ENCODE results near the gene GPC3.
"Not testable (repeated sequence)": the region's sequence is repeated elsewhere in the genome, so short reads cannot be mapped to it uniquely, and the experiment has no call there.

GPC3 gene

GRCh38 chrX:133783274-133783673 is 202.1 kb downstream of the GPC3 start:
- no peak for TF ChIP-seq YY1 (IDR thresholded peaks at IDR 0.05; ENCODE audit: insufficient read depth, insufficient read length)
- no peak for TF ChIP-seq ZNF274 (IDR thresholded peaks at IDR 0.05; ENCODE audit: low read depth, low read length)
- TF ChIP-seq SUZ12 (IDR thresholded peaks at IDR 0.05; ENCODE audit: extremely low read depth, insufficient read depth, insufficient read length) = no peak
- no peak overlapping the region for H3K4me3 ChIP-seq (ENCODE audit: insufficient read length, low read depth)
- H3K36me3 ChIP-seq (ENCODE audit: insufficient read depth, insufficient read length, low read length) = no peaks in the 10 kb centered on the region
- no peaks in the 10 kb centered on the region for H3K4me1 ChIP-seq (ENCODE audit: insufficient read depth, insufficient read length)
- H3K9me3 ChIP-seq (ENCODE audit: insufficient read depth, low read length) = no peaks in the 10 kb centered on the region
- no peak for DNase-seq (ENCODE audit: low read depth, low spot score)
- H3K9ac ChIP-seq (ENCODE audit: insufficient read length, low read depth) = no peak overlapping the region
- H3K27me3 ChIP-seq (ENCODE audit: insufficient read depth, insufficient read length) = no peaks in the 10 kb centered on the region

DNA sequence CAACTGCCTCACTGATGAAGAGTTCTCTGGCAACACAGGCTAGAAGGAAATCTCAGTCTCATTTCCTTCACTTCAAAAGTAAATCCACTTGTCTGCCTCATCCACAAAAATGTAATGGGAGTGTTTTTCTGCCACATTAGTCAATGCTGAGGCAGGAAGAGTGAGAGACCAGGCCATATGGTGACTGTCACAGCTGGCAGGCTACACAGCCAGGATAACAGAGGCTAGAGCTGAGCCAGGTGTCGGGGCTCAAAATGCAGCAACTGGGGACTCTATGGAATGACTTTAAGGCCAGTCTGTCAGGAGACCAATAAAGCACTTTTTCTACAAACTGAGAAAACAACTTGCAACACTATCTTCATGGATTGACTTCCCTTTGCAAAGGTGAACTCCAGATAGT is 204.2 kb downstream of the GPC3 start:
- H3K9me3 ChIP-seq (ENCODE audit: insufficient read depth, low read length) = no peaks in the 10 kb centered on the region
- H3K9ac ChIP-seq (ENCODE audit: insufficient read length, low read depth) = no peak overlapping the region
- no peak overlapping the region for H3K4me3 ChIP-seq (ENCODE audit: insufficient read length, low read depth)
- H3K27me3 ChIP-seq (ENCODE audit: insufficient read depth, insufficient read length) = no peaks in the 10 kb centered on the region
- no peaks in the 10 kb centered on the region for H3K36me3 ChIP-seq (ENCODE audit: insufficient read depth, insufficient read length, low read length)
- TF ChIP-seq YY1 (IDR thresholded peaks at IDR 0.05; ENCODE audit: insufficient read depth, insufficient read length) = no peak
- TF ChIP-seq SUZ12 (IDR thresholded peaks at IDR 0.05; ENCODE audit: extremely low read depth, insufficient read depth, insufficient read length) = no peak
- TF ChIP-seq ZNF274 (IDR thresholded peaks at IDR 0.05; ENCODE audit: low read depth, low read length) = no peak
- no peak for DNase-seq (ENCODE audit: low read depth, low spot score)
- no peaks in the 10 kb centered on the region for H3K4me1 ChIP-seq (ENCODE audit: insufficient read depth, insufficient read length)

GRCh38 chrX:133776072-133776471 is 209.3 kb downstream of the GPC3 start:
- H3K9me3 ChIP-seq (ENCODE audit: insufficient read depth, low read length) = no peaks in the 10 kb centered on the region
- TF ChIP-seq ZNF274 (IDR thresholded peaks at IDR 0.05; ENCODE audit: low read depth, low read length) (no peak), SUZ12 (IDR thresholded peaks at IDR 0.05; ENCODE audit: extremely low read depth, insufficient read depth, insufficient read length) (no peak), YY1 (IDR thresholded peaks at IDR 0.05; ENCODE audit: insufficient read depth, insufficient read length) (no peak)
- no peak overlapping the region for H3K9ac ChIP-seq (ENCODE audit: insufficient read length, low read depth)
- H3K27me3 ChIP-seq (ENCODE audit: insufficient read depth, insufficient read length) = no peaks in the 10 kb centered on the region
- no peak for DNase-seq (ENCODE audit: low read depth, low spot score)
- no peaks in the 10 kb centered on the region for H3K36me3 ChIP-seq (ENCODE audit: insufficient read depth, insufficient read length, low read length)
- no peak overlapping the region for H3K4me3 ChIP-seq (ENCODE audit: insufficient read length, low read depth)
- no peaks in the 10 kb centered on the region for H3K4me1 ChIP-seq (ENCODE audit: insufficient read depth, insufficient read length)

DNA sequence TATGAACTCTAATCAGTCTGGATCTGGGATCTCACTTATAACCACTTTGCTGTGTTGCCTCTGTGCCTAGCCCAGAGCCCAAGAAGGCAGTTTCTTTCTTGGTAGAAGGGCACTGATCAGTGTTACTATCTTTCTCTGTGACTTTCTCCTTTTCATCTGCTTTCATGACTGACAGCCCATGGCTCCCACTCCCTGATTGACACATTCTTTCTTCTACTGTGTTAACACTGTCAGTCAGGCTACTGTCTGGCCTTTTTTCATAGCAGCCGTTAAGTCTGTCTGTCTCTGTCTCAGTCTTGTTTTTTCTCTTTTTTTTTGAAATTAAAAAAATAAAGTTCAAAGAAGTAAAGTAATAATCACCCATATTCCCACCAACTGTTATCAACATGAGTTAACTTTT is 210.6 kb downstream of the GPC3 start:
- no peak overlapping the region for H3K9ac ChIP-seq (ENCODE audit: insufficient read length, low read depth)
- H3K9me3 ChIP-seq (ENCODE audit: insufficient read depth, low read length) = no peaks in the 10 kb centered on the region
- H3K4me3 ChIP-seq (ENCODE audit: insufficient read length, low read depth) = no peak overlapping the region
- TF ChIP-seq YY1 (IDR thresholded peaks at IDR 0.05; ENCODE audit: insufficient read depth, insufficient read length) (no peak), SUZ12 (IDR thresholded peaks at IDR 0.05; ENCODE audit: extremely low read depth, insufficient read depth, insufficient read length) (no peak), ZNF274 (IDR thresholded peaks at IDR 0.05; ENCODE audit: low read depth, low read length) (no peak)
- H3K4me1 ChIP-seq (ENCODE audit: insufficient read depth, insufficient read length) = no peaks in the 10 kb centered on the region
- no peaks in the 10 kb centered on the region for H3K36me3 ChIP-seq (ENCODE audit: insufficient read depth, insufficient read length, low read length)
- no peak for DNase-seq (ENCODE audit: low read depth, low spot score)
- no peaks in the 10 kb centered on the region for H3K27me3 ChIP-seq (ENCODE audit: insufficient read depth, insufficient read length)

- Histone ChIP-seq H3K4me3 (ENCODE audit: insufficient read length, low read depth) (no peak overlapping the region), H3K9me3 (ENCODE audit: insufficient read depth, low read length) (no peaks in the 10 kb centered on the region), H3K9ac (ENCODE audit: insufficient read length, low read depth) (no peak overlapping the region), H3K36me3 (ENCODE audit: insufficient read depth, insufficient read length, low read length) (no peaks in the 10 kb centered on the region), H3K4me1 (ENCODE audit: insufficient read depth, insufficient read length) (no peaks in the 10 kb centered on the region), H3K27me3 (ENCODE audit: insufficient read depth, insufficient read length) (no peaks in the 10 kb centered on the region)
- no peak for DNase-seq (ENCODE audit: low read depth, low spot score)
- TF ChIP-seq SUZ12 (IDR thresholded peaks at IDR 0.05; ENCODE audit: extremely low read depth, insufficient read depth, insufficient read length) (no peak), YY1 (IDR thresholded peaks at IDR 0.05; ENCODE audit: insufficient read depth, insufficient read length) (no peak), ZNF274 (IDR thresholded peaks at IDR 0.05; ENCODE audit: low read depth, low read length) (no peak)
These were observed 214.2 kb downstream of the GPC3 start for GRCh38 chrX:133771086-133771646.

DNA sequence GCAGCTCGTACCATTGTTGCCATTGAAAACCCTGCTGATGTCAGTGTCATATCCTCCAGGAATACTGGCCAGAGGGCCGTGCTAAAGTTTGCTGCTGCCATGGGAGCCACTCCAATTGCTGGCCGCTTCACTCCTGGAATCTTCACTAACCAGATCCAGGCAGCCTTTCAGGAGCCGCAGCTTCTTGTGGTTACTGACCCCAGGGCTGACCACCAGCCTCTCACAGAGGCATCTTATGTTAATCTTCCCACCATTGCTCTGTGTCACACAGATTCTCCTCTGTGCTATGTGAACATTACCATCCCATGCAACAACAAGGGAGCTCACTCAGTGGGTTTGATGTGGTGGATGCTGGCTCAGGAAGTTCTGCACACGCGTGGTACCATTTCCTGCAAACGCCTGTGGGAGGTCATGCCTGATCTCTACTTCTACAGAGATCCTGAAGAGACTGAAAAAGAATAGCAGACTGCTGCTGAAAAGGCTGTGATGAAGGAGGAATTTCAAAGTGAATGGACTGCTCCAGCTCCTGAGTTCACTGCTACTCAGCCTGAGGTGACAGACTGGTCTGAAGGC is 222.3 kb downstream of the GPC3 start:
- H3K9me3 ChIP-seq (ENCODE audit: insufficient read depth, low read length); H3K4me3 ChIP-seq (ENCODE audit: insufficient read length, low read depth); DNase-seq (ENCODE audit: low read depth, low spot score); H3K36me3 ChIP-seq (ENCODE audit: insufficient read depth, insufficient read length, low read length); H3K27me3 ChIP-seq (ENCODE audit: insufficient read depth, insufficient read length); H3K4me1 ChIP-seq (ENCODE audit: insufficient read depth, insufficient read length); H3K9ac ChIP-seq (ENCODE audit: insufficient read length, low read depth): not testable (repeated sequence)

DNA sequence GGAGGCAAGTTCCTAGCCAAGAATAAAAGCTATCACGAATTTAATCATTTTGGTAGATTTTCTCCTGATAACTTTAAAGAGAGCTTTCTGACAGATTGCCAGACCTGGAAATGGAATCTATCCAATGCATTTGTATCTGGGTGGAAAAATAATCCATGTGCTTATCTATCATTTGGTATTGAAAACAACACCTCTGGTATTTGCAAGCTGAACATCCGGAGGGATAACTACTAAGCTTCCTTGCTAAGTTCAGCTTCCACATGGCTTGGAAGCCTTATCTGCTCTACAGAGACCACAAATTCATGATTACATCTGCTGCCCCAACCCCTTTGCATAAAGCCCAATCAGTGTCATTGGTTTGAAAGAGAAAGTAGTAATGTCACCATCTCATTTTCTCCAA is 230.7 kb downstream of the GPC3 start:
- no peaks in the 10 kb centered on the region for H3K27me3 ChIP-seq (ENCODE audit: insufficient read depth, insufficient read length)
- no peak for DNase-seq (ENCODE audit: low read depth, low spot score)
- no peak for TF ChIP-seq ZNF274 (IDR thresholded peaks at IDR 0.05; ENCODE audit: low read depth, low read length)
- TF ChIP-seq YY1 (IDR thresholded peaks at IDR 0.05; ENCODE audit: insufficient read depth, insufficient read length) = no peak
- TF ChIP-seq SUZ12 (IDR thresholded peaks at IDR 0.05; ENCODE audit: extremely low read depth, insufficient read depth, insufficient read length) = no peak

More for the DNA sequence above, 230.7 kb downstream of the GPC3 start:
- Histone ChIP-seq H3K36me3 (ENCODE audit: insufficient read depth, insufficient read length, low read length) (no peaks in the 10 kb centered on the region), H3K9ac (ENCODE audit: insufficient read length, low read depth) (no peak overlapping the region), H3K4me1 (ENCODE audit: insufficient read depth, insufficient read length) (no peaks in the 10 kb centered on the region), H3K4me3 (ENCODE audit: insufficient read length, low read depth) (no peak overlapping the region), H3K9me3 (ENCODE audit: insufficient read depth, low read length) (no peaks in the 10 kb centered on the region)
